ENCODE measurements around the gene RPS6KA3. TPM values are rescaled to one million over a fixed set of nuclear protein-coding genes. Genes with fewer than 3 reads are reported as not detected.

Gene RPS6KA3
- total RNA-seq, 4 donors from 2014 or later, result 48.9 to 59.0 (median 50.6) TPM

GRCh38 chrX:20205927-20206708, 60.6 kb downstream of the RPS6KA3 start:
- no peaks in the 10 kb centered on the region for H3K9me3 ChIP-seq
- no peak overlapping the region for H3K27ac ChIP-seq
- no peaks in the 10 kb centered on the region for H3K36me3 ChIP-seq
- no peak overlapping the region for H3K4me3 ChIP-seq
- no peak for DNase-seq
- no peaks in the 10 kb centered on the region for H3K4me1 ChIP-seq
- TF ChIP-seq CTCF (IDR thresholded peaks at IDR 0.05), result no peak
- TF ChIP-seq POLR2A (IDR thresholded peaks at IDR 0.05), result no peak
- intact Hi-C loops (cut with DNase I; ENCODE audit: low total_unique reads), result no loop called here
- no peaks in the 10 kb centered on the region for H3K27me3 ChIP-seq

GRCh38 chrX:20204351-20204750, 62.4 kb downstream of the RPS6KA3 start:
- Histone ChIP-seq H3K4me3 (no peak overlapping the region), H3K27ac (no peak overlapping the region), H3K4me1 (no peaks in the 10 kb centered on the region), H3K27me3 (no peaks in the 10 kb centered on the region), H3K9me3 (no peaks in the 10 kb centered on the region), H3K36me3 (no peaks in the 10 kb centered on the region)
- intact Hi-C loops (cut with DNase I; ENCODE audit: low total_unique reads), result no loop called here
- no peak for DNase-seq
- no peak for TF ChIP-seq POLR2A (IDR thresholded peaks at IDR 0.05)
- no peak for TF ChIP-seq CTCF (IDR thresholded peaks at IDR 0.05)

GRCh38 chrX:20197641-20198210, 69.0 kb downstream of the RPS6KA3 start:
- TF ChIP-seq POLR2A (IDR thresholded peaks at IDR 0.05), result no peak
- TF ChIP-seq CTCF (IDR thresholded peaks at IDR 0.05), result no peak
- no peaks in the 10 kb centered on the region for H3K9me3 ChIP-seq
- intact Hi-C loops (cut with DNase I; ENCODE audit: low total_unique reads), result no loop called here
- H3K27me3 ChIP-seq, result peaks cover 0 to 5% of the 10 kb centered on the region in 2 donors
- no peaks in the 10 kb centered on the region for H3K36me3 ChIP-seq
- H3K4me3 ChIP-seq, result no peak overlapping the region
- H3K4me1 ChIP-seq, result no peaks in the 10 kb centered on the region
- no peak for DNase-seq
- H3K27ac ChIP-seq, result no peak overlapping the region

- DNase-seq, result no peak
- no peak for TF ChIP-seq CTCF (IDR thresholded peaks at IDR 0.05)
- TF ChIP-seq POLR2A (IDR thresholded peaks at IDR 0.05), result no peak
- no peaks in the 10 kb centered on the region for H3K9me3 ChIP-seq
- H3K4me1 ChIP-seq, result no peaks in the 10 kb centered on the region
- intact Hi-C loops (cut with DNase I; ENCODE audit: low total_unique reads), result no loop called here
- no peak overlapping the region for H3K4me3 ChIP-seq
- H3K36me3 ChIP-seq, result no peaks in the 10 kb centered on the region
- H3K27ac ChIP-seq, result no peak overlapping the region
- no peaks in the 10 kb centered on the region for H3K27me3 ChIP-seq
These were observed 77.5 kb downstream of the RPS6KA3 start for GRCh38 chrX:20189171-20189570.

GRCh38 chrX:20181598-20182329, 84.9 kb downstream of the RPS6KA3 start:
- TF ChIP-seq POLR2A (IDR thresholded peaks at IDR 0.05), result no peak
- TF ChIP-seq CTCF (IDR thresholded peaks at IDR 0.05), result no peak
- Histone ChIP-seq H3K27ac (no peak overlapping the region), H3K4me1 (no peaks in the 10 kb centered on the region), H3K9me3 (no peaks in the 10 kb centered on the region), H3K36me3 (no peaks in the 10 kb centered on the region), H3K27me3 (no peaks in the 10 kb centered on the region), H3K4me3 (no peak overlapping the region)
- DNase-seq, result no peak
- intact Hi-C loops (cut with DNase I; ENCODE audit: low total_unique reads), result no loop called here

Data from uterus (tissue), 4 donors.